Measurements from ENCODE around the gene PJVK.

PJVK gene

DNA sequence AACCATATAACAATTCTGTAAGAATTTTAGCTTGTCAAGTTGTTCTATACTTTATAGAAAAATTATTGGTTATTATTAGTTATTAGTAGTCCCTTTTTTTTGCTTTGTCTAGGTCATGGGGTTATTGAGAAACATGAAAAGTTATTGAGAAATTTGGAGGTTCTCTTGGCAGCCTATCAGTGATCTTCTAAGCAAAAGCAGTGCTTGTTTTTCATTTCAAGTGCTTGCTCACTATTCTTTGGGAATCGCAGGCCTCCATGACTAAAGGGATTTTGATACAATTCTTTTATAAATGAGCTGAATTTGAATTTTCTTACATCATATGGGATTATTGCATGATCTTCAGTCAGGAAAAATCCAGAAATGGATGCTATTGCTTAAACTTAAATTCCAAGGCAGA is 54.9 kb downstream of the PJVK start:
- no peak for DNase-seq
- H3K27ac ChIP-seq (ENCODE audit: low read length) = no peak overlapping the region
- H3K9ac ChIP-seq (ENCODE audit: low read length) = no peak overlapping the region
- H3K4me3 ChIP-seq (ENCODE audit: low read length) = no peak overlapping the region
- peaks cover 13% of the 10 kb centered on the region for H3K36me3 ChIP-seq (replicated peaks; ENCODE audit: insufficient read depth, low read length)
- H3K4me1 ChIP-seq (ENCODE audit: low read length) = no peaks in the 10 kb centered on the region
- H3K27me3 ChIP-seq (replicated peaks; ENCODE audit: insufficient read depth, low read length) = no peaks in the 10 kb centered on the region
- no peak overlapping the region for H2AFZ ChIP-seq (ENCODE audit: low read length)
- H4K20me1 ChIP-seq (ENCODE audit: insufficient read depth, low read length) = no peaks in the 10 kb centered on the region
- no peak for TF ChIP-seq CTCF (IDR thresholded peaks at IDR 0.05; ENCODE audit: low read length)
- TF ChIP-seq EZH2phosphoT487 (IDR thresholded peaks at IDR 0.05; ENCODE audit: low read length) = no peak
- no peak for TF ChIP-seq EZH2 (optimal IDR thresholded peaks at IDR 0.05; ENCODE audit: low read depth, low read length)
- no peaks in the 10 kb centered on the region for H3F3A ChIP-seq (ENCODE audit: insufficient read depth, low read length)
- no peaks in the 10 kb centered on the region for H3K9me2 ChIP-seq (replicated peaks; ENCODE audit: insufficient read depth, low read length)
- H3K4me2 ChIP-seq (ENCODE audit: low read depth, low read length) = no peak overlapping the region
- H3K79me2 ChIP-seq (ENCODE audit: low read length) = no peaks in the 10 kb centered on the region
- no peaks in the 10 kb centered on the region for H3K9me3 ChIP-seq (replicated peaks; ENCODE audit: insufficient read depth, low read length)

DNA sequence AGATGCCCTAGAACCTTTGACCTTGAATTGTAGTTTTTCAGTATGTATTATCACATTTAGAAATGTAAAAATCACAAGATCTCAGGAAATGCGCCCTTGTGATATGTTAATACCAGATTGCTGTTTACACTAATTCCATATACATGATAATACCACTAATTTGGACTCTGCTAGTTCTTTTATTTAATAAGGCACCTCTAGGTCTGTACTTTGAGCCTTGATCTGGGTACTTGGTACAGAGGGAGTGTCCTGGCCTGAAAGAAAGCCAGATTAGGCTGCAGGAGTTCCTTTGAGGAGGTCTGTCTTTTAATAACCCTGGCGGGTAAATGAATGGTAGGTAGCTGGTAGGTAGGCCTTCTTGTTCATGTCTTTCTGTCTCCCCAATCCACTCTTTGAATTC is 55.3 kb downstream of the PJVK start:
- Histone ChIP-seq H4K20me1 (ENCODE audit: insufficient read depth, low read length) (no peaks in the 10 kb centered on the region), H3K9me3 (replicated peaks; ENCODE audit: insufficient read depth, low read length) (no peaks in the 10 kb centered on the region), H3K27me3 (replicated peaks; ENCODE audit: insufficient read depth, low read length) (no peaks in the 10 kb centered on the region), H3K9ac (ENCODE audit: low read length) (no peak overlapping the region), H3K36me3 (replicated peaks; ENCODE audit: insufficient read depth, low read length) (peaks cover 13% of the 10 kb centered on the region), H3K27ac (ENCODE audit: low read length) (no peak overlapping the region), H3K9me2 (replicated peaks; ENCODE audit: insufficient read depth, low read length) (no peaks in the 10 kb centered on the region), H3K79me2 (ENCODE audit: low read length) (no peaks in the 10 kb centered on the region), H3F3A (ENCODE audit: insufficient read depth, low read length) (no peaks in the 10 kb centered on the region), H3K4me3 (ENCODE audit: low read length) (no peak overlapping the region), H3K4me1 (ENCODE audit: low read length) (no peaks in the 10 kb centered on the region), H2AFZ (ENCODE audit: low read length) (no peak overlapping the region), H3K4me2 (ENCODE audit: low read depth, low read length) (no peak overlapping the region)
- no peak for DNase-seq
- TF ChIP-seq EZH2phosphoT487 (IDR thresholded peaks at IDR 0.05; ENCODE audit: low read length) = no peak
- no peak for TF ChIP-seq CTCF (IDR thresholded peaks at IDR 0.05; ENCODE audit: low read length)
- TF ChIP-seq EZH2 (optimal IDR thresholded peaks at IDR 0.05; ENCODE audit: low read depth, low read length) = no peak

- Histone ChIP-seq H4K20me1 (ENCODE audit: insufficient read depth, low read length) (no peaks in the 10 kb centered on the region), H3K9me3 (replicated peaks; ENCODE audit: insufficient read depth, low read length) (no peaks in the 10 kb centered on the region), H3K4me1 (ENCODE audit: low read length) (no peaks in the 10 kb centered on the region), H3K27ac (ENCODE audit: low read length) (no peak overlapping the region), H3K9ac (ENCODE audit: low read length) (no peak overlapping the region), H3K79me2 (ENCODE audit: low read length) (no peaks in the 10 kb centered on the region), H3K27me3 (replicated peaks; ENCODE audit: insufficient read depth, low read length) (no peaks in the 10 kb centered on the region), H3K36me3 (replicated peaks; ENCODE audit: insufficient read depth, low read length) (peaks cover 9% of the 10 kb centered on the region), H3F3A (ENCODE audit: insufficient read depth, low read length) (no peaks in the 10 kb centered on the region), H3K4me2 (ENCODE audit: low read depth, low read length) (no peak overlapping the region), H2AFZ (ENCODE audit: low read length) (no peak overlapping the region), H3K4me3 (ENCODE audit: low read length) (no peak overlapping the region), H3K9me2 (replicated peaks; ENCODE audit: insufficient read depth, low read length) (no peaks in the 10 kb centered on the region)
- no peak for DNase-seq
- TF ChIP-seq EZH2phosphoT487 (IDR thresholded peaks at IDR 0.05; ENCODE audit: low read length) (no peak), EZH2 (optimal IDR thresholded peaks at IDR 0.05; ENCODE audit: low read depth, low read length) (no peak), CTCF (IDR thresholded peaks at IDR 0.05; ENCODE audit: low read length) (no peak)
Observed at GRCh38 chr2:178506949-178507348, 55.8 kb downstream of the PJVK start.
